Panc1 (cell line): ENCODE data around the gene MEF2D. TPM values are rescaled to one million over a fixed set of nuclear protein-coding genes. Genes with fewer than 3 reads are reported as not detected.

Source experiments
- ATAC-seq: fragments of 200-7000 bp; cut with Tn5 transposase; 2 replicates; pipeline ENCODE4 v1.9.1; 2020; ENCODE audit warnings: mild to moderate bottlenecking, moderate library complexity
- BruUV-seq: library from RNA; stranded (reverse); fragments of 400-500 nt; replicated peaks from 2 replicates; lab custom pipeline; 2021; lab: Mats Ljungman, UMichigan
- CTCF ChIA-PET: fragments of 300-600 bp; sonication (Branson Sonifier 250); formaldehyde crosslinking; loops from one replicate; lab custom pipeline; 2022; ENCODE audit warnings: antibody characterized with exemption; lab: Charles Lee
- POLR2A ChIA-PET: fragments of 300-600 bp; sonication (Branson Sonifier 250); formaldehyde crosslinking; loops from one replicate; lab custom pipeline; 2022; ENCODE audit warnings: antibody characterized with exemption; lab: Charles Lee
- DNase-seq: peaks from one replicate; pipeline ENCODE4 v3.0.0-alpha.2; 2010; ENCODE audit warnings: low read depth, low spot score
- H3K27ac ChIP-seq: 2 replicates; pipeline ENCODE4 v1.5.1; 2011; ENCODE audit warnings: mild to moderate bottlenecking, low read length, inconsistent platforms
- H3K27me3 ChIP-seq: fragments of 200-500 bp; sonication (Bioruptor generic); 2 replicates; pipeline ENCODE4 v1.6.0; 2014; ENCODE audit warnings: low read length, inconsistent platforms; ENCODE audit not compliant: control insufficient read depth, insufficient read depth
- H3K36me3 ChIP-seq: fragments of 200-500 bp; sonication (Bioruptor generic); 2 replicates; pipeline ENCODE4 v1.5.1; 2014; ENCODE audit warnings: inconsistent platforms, mild to moderate bottlenecking, low read length, moderate library complexity; ENCODE audit not compliant: control insufficient read depth, insufficient read depth
- H3K4me1 ChIP-seq: 2 replicates; pipeline ENCODE4 v1.5.1; 2011; ENCODE audit warnings: inconsistent platforms, mild to moderate bottlenecking, low read length, moderate library complexity; ENCODE audit not compliant: control insufficient read depth, insufficient read depth
- H3K4me3 ChIP-seq, 2 experiments: 2 replicates each; pipeline ENCODE4 v1.5.1; 2011 to 2012; ENCODE audit warnings: low read depth in 2 of 2, low read length in 2 of 2, mild to moderate bottlenecking in 2 of 2, inconsistent platforms in 1 of 2, moderate library complexity in 1 of 2
- H3K9me3 ChIP-seq: fragments of 200-500 bp; sonication (Bioruptor generic); 2 replicates; pipeline ENCODE4 v1.5.1; 2014; ENCODE audit warnings: low read depth, mild to moderate bottlenecking, inconsistent platforms, low read length, moderate library complexity; ENCODE audit not compliant: control insufficient read depth, insufficient read depth
- POLR2AphosphoS5 ChIP-seq: IDR thresholded peaks from 2 replicates; pipeline ENCODE4 v1.6.1; 2012; ENCODE audit warnings: mild to moderate bottlenecking, low read depth, low read length, moderate library complexity
- SIN3A ChIP-seq: IDR thresholded peaks from 2 replicates; pipeline ENCODE4 v1.6.1; 2012; ENCODE audit warnings: low read depth, mild to moderate bottlenecking, low read length, moderate library complexity, borderline replicate concordance; ENCODE audit not compliant: insufficient read depth
- TCF7L2 ChIP-seq: IDR thresholded peaks from 2 replicates; pipeline ENCODE4 v1.6.1; 2011; ENCODE audit warnings: mild to moderate bottlenecking, low read depth, low read length, inconsistent platforms
- in situ Hi-C: cut with HindIII; loops from 2 replicates; pipeline ENCODE4 v1.10.0; 2016; ENCODE audit warnings: low sequenced_read_pairs, low pct_unique_long_range_greater_than_20kb
- intact Hi-C: fragments of 100-400 bp; cut with micrococcal nuclease; formaldehyde crosslinking; loops from one replicate; pipeline ENCODE4 v1.10.0; 2022; ENCODE audit not compliant: unreplicated experiment
- total RNA-seq: library from RNA; stranded (reverse); gene quantifications from one replicate; pipeline ENCODE4 v1.2.1, GENCODE V29; 2021; ENCODE audit not compliant: unreplicated experiment
- TF ChIP-seq, protein P1 (sequence below): fragments of 450-650 bp; IDR thresholded peaks from 2 replicates; pipeline ENCODE4 v1.5.1; 2017; ENCODE audit warnings: mild to moderate bottlenecking
- TF ChIP-seq, protein P2 (sequence below), 2 experiments: IDR thresholded peaks; 2 replicates each; pipeline ENCODE4 v1.6.1; 2011 to 2012; ENCODE audit warnings: low read depth in 2 of 2, control low read depth in 1 of 2, low read length in 1 of 2, mild to moderate bottlenecking in 1 of 2, moderate library complexity in 1 of 2; ENCODE audit not compliant: insufficient read depth in 1 of 2

The MEF2D gene
- total RNA-seq, 1 experiment from 2014 or later: 30.9 TPM

DNA sequence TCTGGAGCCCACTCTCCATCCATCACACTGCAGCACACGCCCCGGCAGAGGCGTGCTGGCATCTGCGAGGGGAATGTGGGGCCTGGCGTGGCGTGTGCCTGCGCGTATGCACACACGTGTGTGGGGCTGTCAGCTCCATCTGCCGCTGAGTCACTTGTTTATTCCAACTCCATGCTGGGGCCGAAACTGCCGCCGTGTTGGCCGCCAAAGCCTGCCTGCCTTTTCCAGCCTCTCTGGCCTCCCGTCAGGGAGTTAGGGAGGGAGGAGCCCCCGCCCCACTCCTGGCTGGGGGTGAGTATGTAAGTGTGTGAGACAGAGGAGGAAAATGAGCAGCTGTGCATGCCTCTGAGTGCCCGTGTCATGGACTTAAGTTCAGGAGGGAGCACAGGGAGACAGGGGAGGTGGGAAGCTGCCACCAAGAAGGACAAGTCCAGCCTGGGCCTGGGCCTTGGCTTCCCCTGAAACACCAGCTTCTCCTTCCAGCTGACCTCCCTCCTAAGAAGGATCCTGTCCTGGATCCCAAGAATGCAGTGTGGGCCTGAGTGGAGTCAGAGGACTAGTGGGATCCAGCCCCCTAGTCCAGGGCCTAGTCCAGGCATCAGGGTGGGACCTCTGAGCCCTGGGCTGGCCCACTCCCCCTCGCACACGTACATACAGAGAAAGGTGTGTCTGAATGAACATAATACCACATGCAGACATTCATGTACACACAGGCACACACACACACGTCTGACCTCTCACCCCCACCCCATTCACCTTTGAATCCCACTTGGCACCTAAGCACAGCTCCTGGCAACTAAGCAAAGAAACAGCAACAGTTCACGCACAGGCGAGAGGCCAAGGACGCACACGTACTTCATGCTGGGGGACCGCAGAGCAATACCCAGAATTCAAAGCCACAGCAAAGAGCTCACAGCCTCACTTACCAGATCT lies 24.7 kb downstream of the MEF2D start:
- Histone ChIP-seq H3K36me3 (peaks cover 6% of the 10 kb centered on the region), H3K27ac (no peak overlapping the region), H3K27me3 (no peaks in the 10 kb centered on the region), H3K9me3 (no peaks in the 10 kb centered on the region), H3K4me3 (no peak overlapping the region), H3K4me1 (0 out of 2 replicates have a peak, but pooled peaks cover 6% of the 10 kb centered on the region)
- ChIA-PET CTCF (no interaction called here), POLR2A (interaction anchor here (0.6 kb wide), 1 partner anchor 29 kb away, joined by 3 read pairs; no protein-coding TSS in a partner anchor)
- in situ Hi-C loops: no loop called here
- intact Hi-C loops: no loop called here
- ATAC-seq (no peak), DNase-seq (no peak)
- TF ChIP-seq TCF7L2: no peak
- TF ChIP-seq, protein P1, sequence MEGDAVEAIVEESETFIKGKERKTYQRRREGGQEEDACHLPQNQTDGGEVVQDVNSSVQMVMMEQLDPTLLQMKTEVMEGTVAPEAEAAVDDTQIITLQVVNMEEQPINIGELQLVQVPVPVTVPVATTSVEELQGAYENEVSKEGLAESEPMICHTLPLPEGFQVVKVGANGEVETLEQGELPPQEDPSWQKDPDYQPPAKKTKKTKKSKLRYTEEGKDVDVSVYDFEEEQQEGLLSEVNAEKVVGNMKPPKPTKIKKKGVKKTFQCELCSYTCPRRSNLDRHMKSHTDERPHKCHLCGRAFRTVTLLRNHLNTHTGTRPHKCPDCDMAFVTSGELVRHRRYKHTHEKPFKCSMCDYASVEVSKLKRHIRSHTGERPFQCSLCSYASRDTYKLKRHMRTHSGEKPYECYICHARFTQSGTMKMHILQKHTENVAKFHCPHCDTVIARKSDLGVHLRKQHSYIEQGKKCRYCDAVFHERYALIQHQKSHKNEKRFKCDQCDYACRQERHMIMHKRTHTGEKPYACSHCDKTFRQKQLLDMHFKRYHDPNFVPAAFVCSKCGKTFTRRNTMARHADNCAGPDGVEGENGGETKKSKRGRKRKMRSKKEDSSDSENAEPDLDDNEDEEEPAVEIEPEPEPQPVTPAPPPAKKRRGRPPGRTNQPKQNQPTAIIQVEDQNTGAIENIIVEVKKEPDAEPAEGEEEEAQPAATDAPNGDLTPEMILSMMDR: no peak
- TF ChIP-seq SIN3A: no peak
- TF ChIP-seq, protein P2, sequence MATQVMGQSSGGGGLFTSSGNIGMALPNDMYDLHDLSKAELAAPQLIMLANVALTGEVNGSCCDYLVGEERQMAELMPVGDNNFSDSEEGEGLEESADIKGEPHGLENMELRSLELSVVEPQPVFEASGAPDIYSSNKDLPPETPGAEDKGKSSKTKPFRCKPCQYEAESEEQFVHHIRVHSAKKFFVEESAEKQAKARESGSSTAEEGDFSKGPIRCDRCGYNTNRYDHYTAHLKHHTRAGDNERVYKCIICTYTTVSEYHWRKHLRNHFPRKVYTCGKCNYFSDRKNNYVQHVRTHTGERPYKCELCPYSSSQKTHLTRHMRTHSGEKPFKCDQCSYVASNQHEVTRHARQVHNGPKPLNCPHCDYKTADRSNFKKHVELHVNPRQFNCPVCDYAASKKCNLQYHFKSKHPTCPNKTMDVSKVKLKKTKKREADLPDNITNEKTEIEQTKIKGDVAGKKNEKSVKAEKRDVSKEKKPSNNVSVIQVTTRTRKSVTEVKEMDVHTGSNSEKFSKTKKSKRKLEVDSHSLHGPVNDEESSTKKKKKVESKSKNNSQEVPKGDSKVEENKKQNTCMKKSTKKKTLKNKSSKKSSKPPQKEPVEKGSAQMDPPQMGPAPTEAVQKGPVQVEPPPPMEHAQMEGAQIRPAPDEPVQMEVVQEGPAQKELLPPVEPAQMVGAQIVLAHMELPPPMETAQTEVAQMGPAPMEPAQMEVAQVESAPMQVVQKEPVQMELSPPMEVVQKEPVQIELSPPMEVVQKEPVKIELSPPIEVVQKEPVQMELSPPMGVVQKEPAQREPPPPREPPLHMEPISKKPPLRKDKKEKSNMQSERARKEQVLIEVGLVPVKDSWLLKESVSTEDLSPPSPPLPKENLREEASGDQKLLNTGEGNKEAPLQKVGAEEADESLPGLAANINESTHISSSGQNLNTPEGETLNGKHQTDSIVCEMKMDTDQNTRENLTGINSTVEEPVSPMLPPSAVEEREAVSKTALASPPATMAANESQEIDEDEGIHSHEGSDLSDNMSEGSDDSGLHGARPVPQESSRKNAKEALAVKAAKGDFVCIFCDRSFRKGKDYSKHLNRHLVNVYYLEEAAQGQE (IDR thresholded peaks at IDR 0.05; ENCODE audit: insufficient read depth in 1 of 2, low read depth in 2 of 2, low read length in 1 of 2): no peak
- TF ChIP-seq POLR2AphosphoS5: no peak
- BruUV-seq: no TSS peak

DNA sequence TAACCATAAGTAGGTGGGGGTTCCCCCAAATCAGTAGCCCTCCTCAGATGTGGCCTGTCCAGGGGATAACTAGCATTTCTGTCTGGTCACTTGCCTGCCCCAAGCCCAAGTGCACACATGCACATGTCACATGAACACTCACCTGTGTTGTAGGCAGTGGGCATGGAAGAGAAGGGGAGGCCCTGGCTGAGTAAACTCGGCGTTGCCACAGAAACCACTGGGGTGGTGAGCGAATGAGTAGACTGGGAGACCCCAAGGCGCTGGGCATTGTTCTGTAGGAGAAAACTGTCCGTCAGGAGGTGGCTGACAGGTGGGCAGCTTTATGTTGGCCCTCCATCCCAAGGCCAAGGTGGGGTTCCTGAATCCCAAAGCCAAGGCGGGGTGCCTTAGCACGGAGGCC lies 25.6 kb downstream of the MEF2D start:
- peaks cover 6% of the 10 kb centered on the region for H3K36me3 ChIP-seq
- POLR2A ChIA-PET: no interaction called here

More for the DNA sequence above, 25.6 kb downstream of the MEF2D start:
- 0 out of 2 replicates have a peak, but pooled peaks cover 6% of the 10 kb centered on the region for H3K4me1 ChIP-seq
- intact Hi-C loops: no loop called here
- no peak overlapping the region for H3K27ac ChIP-seq
- DNase-seq: no peak
- no peaks in the 10 kb centered on the region for H3K27me3 ChIP-seq
- no TSS peak for BruUV-seq
- CTCF ChIA-PET: no interaction called here
- H3K9me3 ChIP-seq: no peaks in the 10 kb centered on the region
- H3K4me3 ChIP-seq: no peak overlapping the region
- ATAC-seq: no peak
- in situ Hi-C loops: no loop called here
- TF ChIP-seq, protein P1: no peak
- TF ChIP-seq TCF7L2: no peak
- TF ChIP-seq, protein P2 (IDR thresholded peaks at IDR 0.05; ENCODE audit: insufficient read depth in 1 of 2, low read depth in 2 of 2, low read length in 1 of 2): no peak
- TF ChIP-seq POLR2AphosphoS5: no peak
- no peak for TF ChIP-seq SIN3A
